Ammon's horn (tissue), 1 donor: Measurements from ENCODE around the gene PTS.
"Not testable (repeated sequence)": the region's sequence is repeated elsewhere in the genome, so short reads cannot be mapped to it uniquely, and the experiment has no call there.

ENCODE experiments used
- DNase-seq: peaks from one replicate; pipeline ENCODE4 v3.0.0-alpha.2; 2016; ENCODE audit warnings: low spot score

Gene PTS

GRCh38 chr11:112226062-112226830 lies at the start of gene PTS:
Gene PTS (plus strand): TSS chr11:112226428. CDS start chr11:112226444, 16 bp downstream.
- DNase-seq: peak; percentile 93

GRCh38 chr11:112177589-112177988 lies 48.6 kb upstream of the PTS start:
- DNase-seq: no peak

DNA sequence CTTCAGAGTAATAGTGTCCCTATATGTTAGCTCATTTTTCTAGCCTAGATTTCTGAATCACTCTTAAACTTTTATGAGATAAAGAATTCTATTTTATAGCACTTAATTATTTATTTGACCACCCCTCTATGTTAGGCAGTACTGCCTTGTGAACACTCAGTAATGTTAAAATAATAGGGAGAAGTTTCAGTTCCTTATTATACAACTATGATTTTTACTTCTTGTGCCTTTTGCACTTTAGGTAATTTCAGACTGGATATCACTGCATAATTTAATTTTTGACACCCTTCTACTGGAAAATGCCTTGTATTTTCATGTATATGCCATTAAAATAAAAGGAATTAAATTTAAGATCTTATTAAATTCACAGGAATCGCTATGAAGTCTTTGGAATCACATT lies 47.8 kb upstream of the PTS start:
- DNase-seq: no peak

DNA sequence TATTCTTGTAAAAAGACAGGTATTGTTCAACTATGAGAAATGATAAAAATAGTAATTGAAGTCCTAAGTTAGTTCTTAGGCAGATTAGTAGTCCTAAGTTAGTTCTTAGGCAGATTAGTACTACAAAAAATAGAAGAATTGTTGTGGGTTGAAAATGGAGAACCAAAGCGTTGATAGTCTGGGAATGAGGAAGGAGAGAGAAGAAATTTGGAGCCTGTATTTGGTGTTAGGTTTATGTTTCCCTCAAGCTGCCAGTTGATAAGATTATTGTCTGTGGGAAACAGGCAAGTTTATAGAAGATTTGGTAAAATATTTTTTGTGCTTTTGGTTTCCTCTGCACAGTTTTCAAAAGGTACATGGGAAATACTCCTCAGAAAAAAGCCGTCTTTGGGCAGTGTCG lies 47.3 kb upstream of the PTS start:
- no peak for DNase-seq

GRCh38 chr11:112179601-112180000 lies 46.6 kb upstream of the PTS start:
- peak; percentile 80 for DNase-seq

DNA sequence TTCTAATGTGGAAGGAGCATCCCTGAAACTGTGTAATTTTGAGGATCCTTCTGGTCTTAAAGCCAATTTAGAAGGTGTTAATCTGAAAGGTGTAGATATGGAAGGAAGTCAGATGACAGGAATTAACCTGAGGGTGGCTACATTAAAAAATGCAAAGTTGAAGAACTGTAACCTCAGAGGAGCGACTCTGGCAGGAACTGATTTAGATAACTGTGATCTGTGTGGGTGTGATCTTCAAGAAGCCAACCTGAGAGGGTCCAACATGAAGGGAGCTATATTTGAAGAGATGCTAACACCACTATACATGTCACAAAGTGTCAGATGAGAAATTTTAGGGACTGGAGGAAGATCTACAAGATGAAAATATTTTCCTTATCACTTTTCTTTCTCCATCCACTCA lies 43.4 kb upstream of the PTS start:
- DNase-seq: no peak

- DNase-seq: no peak
Measured at GRCh38 chr11:112185883-112186282, 40.3 kb upstream of the PTS start.

- no peak for DNase-seq
Measured at GRCh38 chr11:112186304-112186703, 39.9 kb upstream of the PTS start.

DNA sequence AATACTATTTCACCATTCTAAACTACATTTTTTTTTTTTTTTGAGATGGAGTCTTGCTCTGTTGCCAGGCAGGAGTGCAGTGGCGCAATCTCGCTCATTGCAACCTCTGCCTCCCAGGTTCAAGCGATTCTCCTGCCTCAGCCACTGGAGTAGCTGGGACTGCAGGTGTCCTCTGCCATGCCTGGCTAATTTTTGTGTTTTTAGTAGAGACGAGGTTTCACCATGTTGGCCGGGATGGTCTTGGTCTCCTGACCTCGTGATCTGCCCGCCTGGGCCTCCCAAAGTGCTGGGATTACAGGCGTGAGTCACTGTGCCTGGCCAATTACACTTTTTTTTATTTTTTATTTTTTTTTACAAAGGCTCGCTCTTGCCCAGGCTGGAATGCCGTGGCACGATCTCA lies 31.1 kb upstream of the PTS start:
- DNase-seq: not testable (repeated sequence)

DNA sequence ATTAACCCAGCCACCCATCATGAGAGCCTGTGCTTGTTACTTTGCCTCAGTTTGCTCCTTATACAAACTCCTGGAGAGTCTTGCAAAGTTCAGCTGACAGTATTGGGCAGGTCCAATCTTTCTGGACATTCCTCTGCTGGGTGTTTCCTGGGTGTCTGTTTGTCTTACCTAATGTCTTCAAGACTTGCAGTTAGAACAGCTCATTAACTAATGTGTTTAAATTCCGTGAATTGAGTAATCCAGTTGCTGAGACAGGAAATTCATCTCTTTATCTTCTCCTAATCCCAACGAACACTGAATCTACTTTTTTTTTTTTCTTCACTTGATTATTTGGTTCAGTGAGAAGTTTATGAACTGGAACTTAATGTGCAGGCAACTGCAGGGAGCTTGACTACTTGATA lies 30.3 kb upstream of the PTS start:
- DNase-seq: no peak

GRCh38 chr11:112196519-112197087 lies 29.6 kb upstream of the PTS start:
- DNase-seq: no peak

GRCh38 chr11:112199101-112199500 lies 27.1 kb upstream of the PTS start:
- not testable (repeated sequence) for DNase-seq

- no peak for DNase-seq
Measured at GRCh38 chr11:112200252-112200651, 26.0 kb upstream of the PTS start.

- no peak for DNase-seq
Measured at GRCh38 chr11:112206071-112206470, 20.2 kb upstream of the PTS start.

DNA sequence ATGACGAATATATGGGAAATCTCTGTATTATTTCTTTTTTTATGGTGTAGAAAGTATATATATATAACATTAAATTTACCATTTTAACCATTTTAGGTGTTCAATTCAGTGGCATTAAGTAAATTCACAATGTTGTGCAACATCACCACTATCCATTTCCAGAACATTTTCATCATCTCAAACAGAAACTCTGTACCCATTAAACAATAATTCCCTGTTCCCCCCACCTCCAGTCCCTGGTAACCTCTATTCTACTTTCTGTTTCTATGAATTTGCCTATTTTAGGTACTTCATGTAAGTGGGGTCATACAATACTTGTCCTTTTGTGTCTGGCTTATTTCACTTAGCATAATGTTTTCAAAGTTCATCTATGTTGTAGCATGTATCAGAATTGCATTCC lies 15.3 kb upstream of the PTS start:
- DNase-seq: no peak

GRCh38 chr11:112211536-112211935 lies 14.7 kb upstream of the PTS start:
- DNase-seq: no peak

GRCh38 chr11:112212290-112212689 lies 13.9 kb upstream of the PTS start:
- DNase-seq: no peak

DNA sequence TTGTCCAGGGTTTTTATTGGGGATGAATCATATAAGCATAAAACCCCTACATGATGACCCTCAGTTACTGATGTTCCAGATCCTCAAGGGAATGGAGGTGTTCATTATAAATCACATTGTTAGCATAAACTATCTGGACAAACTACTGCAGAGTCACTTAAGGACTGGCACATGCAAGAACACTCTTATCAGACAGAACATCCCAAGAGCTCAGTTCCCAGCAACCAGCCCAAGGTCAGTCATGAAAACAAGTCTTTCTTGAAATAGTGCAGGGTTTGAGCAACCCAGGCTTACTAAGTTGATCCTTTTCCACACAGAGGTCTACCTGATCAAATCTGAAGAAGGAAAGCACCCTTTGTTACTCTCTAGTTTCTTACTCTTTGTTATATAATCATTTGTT lies 13.5 kb upstream of the PTS start:
- no peak for DNase-seq

DNA sequence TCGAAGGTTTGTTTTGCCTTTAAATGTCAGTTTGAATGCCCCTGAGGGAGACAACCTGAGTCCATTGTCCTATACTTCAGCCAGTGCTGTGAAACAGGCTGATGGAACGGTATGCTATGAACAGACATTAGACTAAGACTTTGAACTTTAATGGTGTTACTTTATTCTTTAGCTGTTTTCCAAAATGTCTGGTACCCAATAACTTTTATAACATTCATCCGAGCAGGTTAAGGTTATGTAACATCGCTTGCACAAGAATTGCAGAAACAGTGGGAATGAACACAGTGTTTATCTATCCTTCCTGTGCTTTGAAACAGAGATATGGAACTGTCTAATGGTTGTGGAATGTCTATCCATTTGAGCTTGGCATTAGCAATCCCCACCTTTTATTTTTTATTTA lies 12.5 kb upstream of the PTS start:
- no peak for DNase-seq

DNA sequence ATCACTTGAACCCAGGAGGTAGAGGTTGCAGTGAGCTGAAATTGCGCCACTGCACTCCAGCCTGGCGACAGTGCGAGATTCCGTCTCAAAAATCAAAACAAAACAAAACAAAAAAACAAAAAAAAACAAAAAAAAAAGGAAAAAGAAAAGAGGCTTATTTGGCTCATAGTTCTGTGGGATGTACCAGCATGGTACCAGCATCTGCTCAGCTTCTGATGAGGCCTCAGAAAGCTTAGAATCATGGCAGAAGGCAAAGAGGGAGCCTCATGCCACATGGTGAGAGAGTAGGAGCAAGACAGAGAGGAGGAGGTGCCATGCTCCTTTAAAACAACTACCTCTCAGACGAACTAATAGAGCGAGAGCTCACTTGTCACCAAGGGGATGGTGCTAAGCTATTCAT lies 10.6 kb upstream of the PTS start:
- DNase-seq: no peak

- DNase-seq: no peak
Measured at GRCh38 chr11:112216561-112217105, 9.6 kb upstream of the PTS start.

DNA sequence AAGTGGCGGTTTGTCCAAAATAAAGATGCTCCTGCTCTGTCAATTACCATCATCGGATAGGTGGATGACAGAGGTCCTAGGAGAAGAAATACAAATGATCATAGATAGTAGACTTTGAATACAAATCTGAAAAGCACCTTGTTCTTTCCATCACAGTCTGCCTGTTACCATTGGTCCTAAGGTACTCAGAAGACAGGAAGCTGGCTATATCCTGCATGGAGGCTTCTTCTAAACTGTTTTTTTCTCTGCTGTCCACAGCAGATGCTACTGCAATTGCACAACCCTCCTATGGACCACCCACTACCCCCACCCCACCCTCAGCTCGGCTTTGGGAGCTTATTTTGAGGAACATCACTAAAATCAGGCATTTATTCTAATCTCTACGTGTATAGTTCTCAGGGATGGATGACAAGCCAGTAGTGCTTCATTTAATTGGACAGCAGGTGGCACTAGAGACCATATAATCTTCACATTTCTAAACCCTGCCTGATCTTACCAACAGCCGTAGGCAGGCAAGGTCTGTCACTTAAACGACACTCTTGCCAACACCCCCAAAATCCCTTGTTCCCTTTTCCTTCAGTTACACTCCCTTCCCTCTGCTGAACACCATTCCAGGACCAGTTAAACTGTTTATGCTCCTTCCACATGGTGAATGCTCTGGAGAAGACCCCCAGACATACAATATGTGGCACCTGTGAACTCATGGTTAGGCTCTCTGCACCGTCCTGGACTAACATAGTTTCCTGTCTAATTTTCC lies 6.6 kb upstream of the PTS start:
- DNase-seq: peak; percentile 93

DNA sequence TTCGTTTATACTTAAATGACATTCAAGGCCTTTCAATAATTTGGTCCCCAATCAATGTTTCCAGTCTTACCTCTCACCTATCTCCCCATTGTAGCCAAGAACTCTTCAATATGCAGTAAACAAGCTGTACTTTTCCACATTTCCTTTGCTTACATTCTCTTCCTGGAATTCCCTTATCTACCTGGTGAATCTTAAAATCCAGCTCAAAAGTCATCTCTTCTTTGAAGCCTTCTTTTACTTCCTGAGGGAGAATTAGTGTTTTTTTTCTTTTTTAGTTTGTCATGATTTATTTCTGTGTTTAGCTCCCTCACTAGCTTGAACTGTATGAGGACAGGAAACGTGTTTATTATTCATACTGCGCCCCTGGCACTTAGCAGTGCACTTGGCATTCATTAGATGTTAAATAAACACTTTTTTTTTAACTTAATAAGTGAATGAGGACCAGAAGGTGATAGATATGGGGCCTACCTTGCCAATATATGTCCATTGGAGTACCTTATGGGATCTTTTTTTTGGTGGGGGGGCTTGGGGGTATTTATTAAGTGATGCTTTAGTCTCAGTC lies 4.9 kb upstream of the PTS start:
- DNase-seq: no peak
